Effector memory CD4-positive, alpha-beta T cell (primary cell): ENCODE results near the gene WDR82.
A peak's percentile ranks its signal among the peaks of the same experiment; 100 is the strongest.

Experiments
- DNase-seq, 3 donors: peaks; one replicate each; pipeline ENCODE4 v3.0.0-alpha.2; 2020
- H3K27ac ChIP-seq: 2 replicates; pipeline ENCODE4 v1.7.0; 2013; ENCODE audit warnings: mild to moderate bottlenecking, low read length, moderate library complexity; ENCODE audit not compliant: insufficient read depth, poor library complexity, severe bottlenecking
- H3K27me3 ChIP-seq: replicated peaks from 2 replicates; pipeline ENCODE4 v1.7.0; 2013; ENCODE audit warnings: mild to moderate bottlenecking, low read length; ENCODE audit not compliant: insufficient read depth, control insufficient read depth, poor library complexity, severe bottlenecking
- H3K36me3 ChIP-seq: 2 replicates; pipeline ENCODE4 v1.7.0; 2013; ENCODE audit warnings: mild to moderate bottlenecking, low read length, moderate library complexity; ENCODE audit not compliant: control insufficient read depth, insufficient read depth
- H3K4me1 ChIP-seq: 2 replicates; pipeline ENCODE4 v1.7.0; 2013; ENCODE audit warnings: low read length, mild to moderate bottlenecking; ENCODE audit not compliant: control insufficient read depth, insufficient read depth, poor library complexity, severe bottlenecking
- H3K4me3 ChIP-seq: 2 replicates; pipeline ENCODE4 v1.7.0; 2013; ENCODE audit warnings: low read length, low read depth, mild to moderate bottlenecking; ENCODE audit not compliant: insufficient read depth, poor library complexity, severe bottlenecking
- H3K9me3 ChIP-seq: 2 replicates; pipeline ENCODE4 v1.7.0; 2013; ENCODE audit warnings: mild to moderate bottlenecking, low read length, moderate library complexity; ENCODE audit not compliant: control insufficient read depth

WDR82 gene

DNA sequence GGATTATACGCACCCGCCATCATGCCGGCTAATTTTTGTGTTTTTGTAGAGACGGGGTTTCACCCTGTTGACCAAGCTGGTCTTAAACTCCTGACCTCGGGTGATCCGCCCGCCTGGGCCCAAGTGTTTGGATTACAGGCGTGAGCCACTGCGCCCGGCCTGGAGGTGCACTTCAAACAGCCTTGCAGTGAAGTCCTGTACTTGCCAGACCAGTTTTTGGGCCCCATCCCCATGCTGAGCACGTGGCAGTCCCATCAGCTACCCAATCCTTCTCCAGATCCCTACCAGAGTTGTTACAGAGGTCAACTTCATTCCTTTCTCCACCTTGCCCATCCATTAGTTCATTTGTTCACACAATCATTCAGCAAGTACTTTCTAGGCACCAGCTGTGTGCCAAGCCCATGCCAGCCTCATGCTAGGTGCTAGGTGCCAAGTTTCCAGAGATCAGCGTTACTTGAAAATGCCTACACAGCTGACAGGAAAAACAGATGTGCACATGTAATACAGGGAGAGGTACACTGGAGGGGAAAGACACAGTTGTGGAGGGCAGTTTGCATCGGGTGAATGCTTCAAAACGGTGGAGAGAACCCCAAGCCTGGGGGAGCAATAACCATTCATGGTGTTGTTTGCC, 39.9 kb upstream of the WDR82 start:
- no peak overlapping the region for H3K4me3 ChIP-seq
- H3K4me1 ChIP-seq: no peaks in the 10 kb centered on the region
- DNase-seq: no peak

DNA sequence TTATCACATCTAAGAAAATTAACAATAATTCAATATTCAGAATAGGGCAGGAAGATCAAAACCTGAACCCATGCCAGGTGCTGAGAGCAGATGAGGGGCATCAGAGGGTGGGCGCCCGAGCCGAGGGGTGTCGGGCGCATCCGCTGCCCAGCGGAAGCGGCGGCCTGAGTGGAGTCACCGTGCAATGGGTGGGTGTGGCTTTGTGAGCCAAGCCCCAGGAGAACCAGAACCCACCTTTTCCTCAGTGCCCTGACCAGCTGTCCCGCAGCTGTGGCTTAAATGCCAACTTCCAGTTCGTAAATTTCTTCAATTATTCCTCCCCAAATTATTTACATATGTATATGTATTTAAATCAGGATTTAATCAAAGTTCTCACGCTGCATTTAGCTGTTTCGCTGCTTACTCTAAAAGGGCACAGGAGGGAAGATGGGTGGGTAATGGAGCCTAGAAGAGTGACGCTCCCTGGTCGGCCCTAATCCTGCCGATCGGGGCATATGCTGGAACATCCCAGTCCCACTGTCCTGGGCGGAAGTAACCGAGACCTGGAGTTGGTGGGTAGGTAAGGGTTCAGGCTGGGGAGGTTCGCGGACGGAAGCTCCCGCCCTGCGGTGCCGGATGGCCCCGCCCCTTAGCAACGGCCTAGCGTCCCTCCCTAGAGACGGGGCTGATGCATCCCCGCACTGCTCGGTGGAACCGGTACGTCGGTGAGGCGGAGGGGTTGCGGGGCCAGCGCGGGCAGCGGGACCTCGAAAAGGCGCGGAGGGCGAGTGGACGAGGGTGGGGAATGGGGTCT, 39.0 kb upstream of the WDR82 start:
- H3K9me3 ChIP-seq: no peaks in the 10 kb centered on the region
- H3K4me1 ChIP-seq: no peaks in the 10 kb centered on the region
- no peaks in the 10 kb centered on the region for H3K36me3 ChIP-seq
- no peak overlapping the region for H3K4me3 ChIP-seq
- DNase-seq: peak; percentile 47 to 63 (median 60)
- no peaks in the 10 kb centered on the region for H3K27me3 ChIP-seq
- H3K27ac ChIP-seq: peak overlapping the region; percentile 44

More for the DNA sequence above, 39.9 kb upstream of the WDR82 start:
- H3K9me3 ChIP-seq: no peaks in the 10 kb centered on the region
- no peak overlapping the region for H3K27ac ChIP-seq
- H3K27me3 ChIP-seq: no peaks in the 10 kb centered on the region
- no peaks in the 10 kb centered on the region for H3K36me3 ChIP-seq

- no peaks in the 10 kb centered on the region for H3K4me1 ChIP-seq
- no peak within 1 kb of the TSS for H3K4me3 ChIP-seq
- no peaks in the 10 kb centered on the region for H3K9me3 ChIP-seq
- H3K27me3 ChIP-seq: no peaks in the 10 kb centered on the region
- peak within 1 kb of the TSS; percentile 44 for H3K27ac ChIP-seq
- no peaks in the 10 kb centered on the region for H3K36me3 ChIP-seq
- no peak for DNase-seq
Observed at GRCh38 chr3:52315977-52316764, 37.7 kb upstream of the WDR82 start, which contains the start of gene DNAH1. DNAH1 (plus strand) TSS chr3:52316319; CDS start chr3:52322443, 6,124 bp downstream.

DNA sequence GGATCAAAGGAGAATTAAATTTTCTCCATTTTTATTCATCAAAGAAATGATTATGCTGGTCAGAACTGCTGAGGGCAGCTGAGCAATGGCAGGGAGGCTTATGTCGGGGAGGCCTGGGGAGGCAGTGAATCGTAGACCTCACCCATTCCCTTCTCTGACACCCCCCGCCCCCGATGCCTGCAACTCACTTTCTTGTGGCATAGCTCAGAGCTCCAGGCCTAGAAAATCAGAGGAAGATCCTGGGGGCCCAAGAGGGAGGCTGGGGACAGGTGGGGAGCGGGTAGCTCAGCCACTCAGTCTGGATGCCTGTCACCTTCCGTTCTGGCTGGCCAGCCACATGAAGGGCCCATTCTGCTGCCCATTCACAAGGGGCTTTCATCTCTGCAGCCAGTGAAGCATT, 36.6 kb upstream of the WDR82 start:
- H3K4me3 ChIP-seq: no peak overlapping the region
- H3K27ac ChIP-seq: no peak overlapping the region
- no peaks in the 10 kb centered on the region for H3K4me1 ChIP-seq
- H3K27me3 ChIP-seq: no peaks in the 10 kb centered on the region
- no peaks in the 10 kb centered on the region for H3K36me3 ChIP-seq
- no peaks in the 10 kb centered on the region for H3K9me3 ChIP-seq
- no peak for DNase-seq

- Histone ChIP-seq H3K9me3 (no peaks in the 10 kb centered on the region), H3K27me3 (no peaks in the 10 kb centered on the region), H3K36me3 (no peaks in the 10 kb centered on the region), H3K4me1 (no peaks in the 10 kb centered on the region), H3K27ac (no peak overlapping the region), H3K4me3 (no peak overlapping the region)
- no peak for DNase-seq
Observed at GRCh38 chr3:52314489-52314888, 36.0 kb upstream of the WDR82 start.

DNA sequence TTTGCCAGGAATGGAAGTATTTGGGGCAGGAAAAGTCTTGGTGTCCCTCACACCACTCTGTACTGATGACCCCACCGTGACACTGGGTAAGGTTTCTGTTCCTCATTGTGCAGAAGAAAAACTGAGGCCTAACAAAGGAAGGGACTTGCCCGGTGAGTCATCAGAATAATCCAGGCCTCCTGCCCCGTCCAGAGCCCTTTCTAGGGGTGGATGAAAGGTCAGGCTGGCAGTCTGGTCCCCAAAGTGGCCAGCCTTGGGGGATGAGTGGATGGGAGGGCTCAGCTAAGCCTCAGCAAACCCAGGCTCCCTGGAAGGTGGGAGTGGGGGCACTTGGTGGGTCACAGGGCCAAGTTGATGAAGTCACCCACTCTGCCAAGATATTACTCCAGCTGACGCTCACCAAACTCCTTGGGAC, 35.3 kb upstream of the WDR82 start:
- Histone ChIP-seq H3K9me3 (no peaks in the 10 kb centered on the region), H3K4me1 (no peaks in the 10 kb centered on the region), H3K36me3 (no peaks in the 10 kb centered on the region), H3K27me3 (no peaks in the 10 kb centered on the region), H3K27ac (no peak overlapping the region), H3K4me3 (no peak overlapping the region)
- DNase-seq: no peak

DNA sequence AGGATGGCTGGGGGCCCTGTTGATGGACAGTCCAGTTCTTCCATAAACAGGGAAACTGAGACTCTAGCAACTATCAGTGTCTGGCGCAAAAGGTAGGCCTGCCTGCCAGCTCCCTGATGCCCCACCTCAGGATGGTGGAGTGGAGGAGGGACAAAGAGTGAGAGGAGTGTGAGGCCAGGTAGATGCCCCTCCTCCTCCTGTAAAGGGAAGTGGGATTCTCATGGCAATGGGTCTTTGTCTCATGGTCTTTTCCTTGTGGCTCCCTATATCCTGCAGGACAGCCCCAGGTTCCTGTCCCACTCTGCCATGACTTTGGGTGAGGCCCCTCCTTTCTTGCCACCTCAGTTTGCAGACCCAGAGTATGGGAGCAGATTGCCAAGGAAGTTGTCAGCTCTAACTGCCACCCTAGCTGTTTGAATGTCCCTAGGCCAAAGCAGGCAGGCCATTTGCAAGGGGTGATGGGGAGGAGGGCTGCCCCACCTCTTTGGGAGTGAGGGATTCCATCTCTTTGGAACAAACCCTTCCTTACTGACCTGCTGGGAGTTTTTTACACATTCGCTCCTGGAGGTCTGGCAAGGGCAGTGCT, 34.8 kb upstream of the WDR82 start:
- Histone ChIP-seq H3K4me1 (no peaks in the 10 kb centered on the region), H3K27ac (no peak overlapping the region)
- DNase-seq: no peak

DNA sequence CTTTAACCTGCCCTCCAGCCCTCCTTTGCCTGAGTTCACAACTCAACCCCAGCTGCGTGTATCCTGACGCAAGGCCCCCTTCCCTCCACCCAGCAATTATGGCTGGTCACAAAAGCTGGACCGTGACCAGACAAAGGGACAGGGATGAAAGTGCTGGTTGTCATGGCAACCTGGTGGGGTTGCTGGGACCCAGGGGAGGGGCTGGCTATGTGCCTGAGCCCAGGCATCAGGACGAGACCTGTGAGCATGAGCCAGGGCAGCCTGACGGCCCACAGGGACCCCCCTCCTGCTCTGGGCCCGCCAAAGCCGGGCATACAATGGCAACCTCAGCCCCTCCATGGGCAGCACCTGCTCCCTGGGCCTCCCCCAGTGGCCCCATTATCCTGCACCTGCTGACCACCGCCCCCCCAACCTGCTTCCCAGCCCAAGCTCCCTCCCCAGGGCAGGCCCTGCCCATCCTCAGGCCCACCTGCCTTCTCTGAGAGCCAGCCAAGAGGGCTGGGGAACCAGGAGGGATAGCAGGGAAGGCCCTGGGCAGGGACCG, 33.2 kb upstream of the WDR82 start:
- H3K9me3 ChIP-seq: no peaks in the 10 kb centered on the region
- H3K27me3 ChIP-seq: no peaks in the 10 kb centered on the region
- no peaks in the 10 kb centered on the region for H3K4me1 ChIP-seq
- no peaks in the 10 kb centered on the region for H3K36me3 ChIP-seq
- DNase-seq: no peak
- no peak overlapping the region for H3K4me3 ChIP-seq
- no peak overlapping the region for H3K27ac ChIP-seq

More for the DNA sequence above, 34.8 kb upstream of the WDR82 start:
- no peaks in the 10 kb centered on the region for H3K9me3 ChIP-seq
- no peaks in the 10 kb centered on the region for H3K27me3 ChIP-seq
- H3K36me3 ChIP-seq: no peaks in the 10 kb centered on the region
- no peak overlapping the region for H3K4me3 ChIP-seq

GRCh38 chr3:52310861-52311575, 32.6 kb upstream of the WDR82 start:
- H3K27ac ChIP-seq: no peak overlapping the region
- no peaks in the 10 kb centered on the region for H3K4me1 ChIP-seq
- no peaks in the 10 kb centered on the region for H3K9me3 ChIP-seq
- H3K27me3 ChIP-seq: no peaks in the 10 kb centered on the region
- no peaks in the 10 kb centered on the region for H3K36me3 ChIP-seq
- no peak overlapping the region for H3K4me3 ChIP-seq
- peak in 2 of 3 donors; percentile 12 to 25 for DNase-seq
